Measurements from ENCODE around the gene SLC11A2.

Gene SLC11A2

GRCh38 chr12:51025836-51026638 lies at the start of gene SLC11A2:
Gene SLC11A2 (minus strand): TSS chr12:51026384. CDS start chr12:51010728, 15,656 bp downstream.
- DNase-seq (ENCODE audit: low read depth): peak; percentile 59
- peak within 1 kb of the TSS; percentile 77 for H3K4me3 ChIP-seq (ENCODE audit: low read depth, low read length)
- in situ Hi-C loops (cut with HindIII; ENCODE audit: low sequenced_read_pairs): no loop called here
- no peak for TF ChIP-seq CTCF (IDR thresholded peaks at IDR 0.05; ENCODE audit: low read depth, low read length, missing control alignments)

- no peak overlapping the region for H3K4me3 ChIP-seq (ENCODE audit: low read depth, low read length)
- no peak for DNase-seq (ENCODE audit: low read depth)
- TF ChIP-seq CTCF (IDR thresholded peaks at IDR 0.05; ENCODE audit: low read depth, low read length, missing control alignments): no peak
- in situ Hi-C loops (cut with HindIII; ENCODE audit: low sequenced_read_pairs): no loop called here
These were observed 49.2 kb upstream of the SLC11A2 start for GRCh38 chr12:51075390-51075789.

GRCh38 chr12:51071663-51072062 lies 45.5 kb upstream of the SLC11A2 start:
- TF ChIP-seq CTCF (IDR thresholded peaks at IDR 0.05; ENCODE audit: low read depth, low read length, missing control alignments): no peak
- no peak for DNase-seq (ENCODE audit: low read depth)
- H3K4me3 ChIP-seq (ENCODE audit: low read depth, low read length): no peak overlapping the region
- in situ Hi-C loops (cut with HindIII; ENCODE audit: low sequenced_read_pairs): no loop called here

- no peak overlapping the region for H3K4me3 ChIP-seq (ENCODE audit: low read depth, low read length)
- in situ Hi-C loops (cut with HindIII; ENCODE audit: low sequenced_read_pairs): no loop called here
- DNase-seq (ENCODE audit: low read depth): no peak
- TF ChIP-seq CTCF (IDR thresholded peaks at IDR 0.05; ENCODE audit: low read depth, low read length, missing control alignments): no peak
These were observed 43.8 kb upstream of the SLC11A2 start for GRCh38 chr12:51070004-51070403.

GRCh38 chr12:51067771-51068170 lies 41.6 kb upstream of the SLC11A2 start:
- in situ Hi-C loops (cut with HindIII; ENCODE audit: low sequenced_read_pairs): no loop called here
- no peak for TF ChIP-seq CTCF (IDR thresholded peaks at IDR 0.05; ENCODE audit: low read depth, low read length, missing control alignments)
- no peak for DNase-seq (ENCODE audit: low read depth)
- H3K4me3 ChIP-seq (ENCODE audit: low read depth, low read length): no peak overlapping the region

GRCh38 chr12:51067229-51067628 lies 41.0 kb upstream of the SLC11A2 start:
- no peak overlapping the region for H3K4me3 ChIP-seq (ENCODE audit: low read depth, low read length)
- no peak for DNase-seq (ENCODE audit: low read depth)
- in situ Hi-C loops (cut with HindIII; ENCODE audit: low sequenced_read_pairs): no loop called here
- no peak for TF ChIP-seq CTCF (IDR thresholded peaks at IDR 0.05; ENCODE audit: low read depth, low read length, missing control alignments)

Data from astrocyte of the cerebellum (primary cell).